GM18526 (cell line): ENCODE results near the gene FCN3.

ENCODE experiments used
- POLR2A ChIP-seq: IDR thresholded peaks from 3 replicates; pipeline ENCODE4 v1.6.1; 2011; ENCODE audit not compliant: insufficient read length; ENCODE audit errors: extremely low read depth

FCN3 gene

GRCh38 chr1:27341525-27342252 is 32.9 kb downstream of the FCN3 start, which contains the start of gene SYTL1:
Gene SYTL1, plus strand, starts transcription at chr1:27342022. Its CDS starts 3,313 bp downstream, at chr1:27345335.
- TF ChIP-seq POLR2A, result peak; percentile 38

GRCh38 chr1:27339213-27339612 is 35.4 kb downstream of the FCN3 start:
- TF ChIP-seq POLR2A, result no peak

GRCh38 chr1:27338751-27339150 is 35.9 kb downstream of the FCN3 start:
- TF ChIP-seq POLR2A, result no peak

- TF ChIP-seq POLR2A, result no peak
Observed at GRCh38 chr1:27336756-27337155, 37.9 kb downstream of the FCN3 start.

GRCh38 chr1:27335506-27336422 is 38.9 kb downstream of the FCN3 start:
- no peak for TF ChIP-seq POLR2A

- no peak for TF ChIP-seq POLR2A
Observed at GRCh38 chr1:27333717-27334279, 40.8 kb downstream of the FCN3 start.

- TF ChIP-seq POLR2A, result no peak
Observed at GRCh38 chr1:27332536-27333281, 41.9 kb downstream of the FCN3 start.

GRCh38 chr1:27331922-27332321 is 42.7 kb downstream of the FCN3 start:
- TF ChIP-seq POLR2A, result no peak

GRCh38 chr1:27331426-27331825 is 43.2 kb downstream of the FCN3 start:
- TF ChIP-seq POLR2A, result no peak

- TF ChIP-seq POLR2A, result no peak
Observed at GRCh38 chr1:27330786-27331185, 43.8 kb downstream of the FCN3 start.

GRCh38 chr1:27327964-27328363 is 46.7 kb downstream of the FCN3 start:
- TF ChIP-seq POLR2A, result no peak

GRCh38 chr1:27325286-27325685 is 49.3 kb downstream of the FCN3 start:
- no peak for TF ChIP-seq POLR2A

GRCh38 chr1:27322569-27323240 is 51.9 kb downstream of the FCN3 start:
- no peak for TF ChIP-seq POLR2A

GRCh38 chr1:27321813-27322568 is 52.6 kb downstream of the FCN3 start, which contains the start of gene TMEM222:
Gene TMEM222, plus strand, starts transcription at chr1:27322163. Its CDS starts 35 bp downstream, at chr1:27322198.
- TF ChIP-seq POLR2A, result peak; percentile 81
